HTR-8/SVneo (cell line): ENCODE data around the gene LTBP2.

ENCODE experiments used
- DNase-seq: peaks from one replicate; pipeline ENCODE4 v3.0.0; 2011; ENCODE audit warnings: low spot score, mixed read lengths; ENCODE audit not compliant: insufficient read length
- FAIRE-seq: peaks from 2 replicates; lab custom pipeline; 2011; peaks lifted over from hg19 to GRCh38; lab: Jason Lieb, UNC

LTBP2 gene

DNA sequence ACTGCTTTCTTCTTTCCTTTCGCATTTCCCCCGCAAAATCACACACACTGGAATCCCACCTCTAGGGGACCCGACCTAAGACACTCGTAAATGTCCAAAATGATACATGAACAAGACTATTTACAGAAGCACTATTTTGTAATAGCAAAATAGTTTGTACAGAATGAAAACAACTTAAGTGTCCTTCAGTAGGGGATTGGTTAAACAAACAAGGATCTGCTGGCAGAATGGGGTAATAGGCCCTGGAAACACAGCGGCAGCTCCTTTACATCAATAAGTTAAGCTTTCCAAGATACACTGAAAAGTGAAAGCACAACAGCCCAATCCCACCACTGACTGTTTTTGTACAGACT, 48.8 kb downstream of the LTBP2 start:
- peak; percentile 92 for FAIRE-seq

DNA sequence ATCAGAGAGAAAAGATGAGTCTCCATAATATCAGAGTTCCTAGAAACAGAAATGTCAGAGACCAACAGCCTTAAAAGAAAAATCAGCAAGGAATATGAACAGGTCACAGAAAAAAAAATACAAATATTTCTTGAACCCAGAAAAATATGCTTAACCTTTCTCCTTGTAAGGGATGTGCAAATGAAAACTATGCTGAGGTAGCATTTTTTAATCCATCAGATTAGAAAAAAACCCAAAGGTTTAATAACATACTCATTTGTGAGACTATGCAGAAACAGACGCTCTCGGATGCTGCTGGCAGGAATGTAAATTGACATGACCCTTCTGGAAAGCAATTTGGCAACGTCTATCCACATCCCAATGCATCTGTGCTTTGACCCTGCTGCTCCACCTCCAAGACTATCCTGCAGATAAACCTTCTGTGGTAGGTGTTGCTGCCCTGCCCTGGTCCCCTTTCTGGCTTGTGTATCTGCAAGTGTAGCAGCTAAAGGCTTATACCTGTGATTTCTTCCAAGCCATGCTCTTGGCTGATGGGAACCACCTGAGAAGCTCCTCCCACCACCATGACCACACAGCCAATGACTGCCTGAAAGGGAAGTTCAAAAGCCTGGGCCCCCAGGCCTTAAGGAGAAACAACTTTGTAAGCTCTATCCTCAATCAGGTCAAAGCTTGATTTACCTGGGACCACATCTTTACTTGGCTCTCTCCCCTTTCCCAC, 49.4 kb downstream of the LTBP2 start:
- DNase-seq (peak; percentile 53), FAIRE-seq (no peak)

More for the DNA sequence above, 48.8 kb downstream of the LTBP2 start:
- DNase-seq, result peak; percentile 56

DNA sequence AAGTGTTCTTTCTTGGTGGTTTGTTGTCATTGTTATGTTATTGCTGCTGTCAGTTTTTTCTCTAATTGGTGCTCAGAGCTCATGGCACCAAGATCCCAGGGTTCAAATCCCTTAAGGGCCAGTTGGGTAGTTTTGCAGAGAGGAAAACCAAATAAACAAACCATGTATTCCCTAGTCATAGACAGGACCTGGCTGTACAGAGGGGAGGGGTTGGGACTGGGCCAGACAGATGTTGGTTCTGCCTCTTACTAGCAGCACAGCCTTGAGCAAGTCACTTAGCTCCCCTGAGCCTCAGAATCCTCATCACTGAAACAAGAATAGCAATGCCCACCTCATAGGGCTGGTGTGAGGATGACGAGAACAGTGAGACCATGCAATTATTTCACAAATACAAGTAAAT, 53.4 kb downstream of the LTBP2 start:
- peak; percentile 51 for FAIRE-seq

DNA sequence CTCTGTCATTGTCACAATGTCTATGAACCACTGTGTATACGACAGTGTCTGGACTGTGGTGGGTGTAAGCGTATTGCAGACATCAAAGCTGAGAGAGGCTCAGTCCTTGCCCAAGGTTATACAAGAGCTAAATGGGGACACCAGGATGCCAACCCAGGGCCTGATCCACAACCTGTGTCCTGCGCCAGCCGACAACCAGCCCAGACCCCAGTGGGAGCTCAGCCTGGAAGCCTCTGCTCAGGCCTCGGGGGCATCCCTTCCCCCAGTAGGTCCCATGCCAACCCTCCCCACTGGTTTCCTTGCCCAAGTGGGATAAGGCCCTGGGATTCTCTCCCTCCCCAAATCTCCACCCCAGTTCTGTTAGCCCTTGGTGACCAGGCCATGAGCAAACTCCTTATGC, 54.3 kb downstream of the LTBP2 start:
- DNase-seq (no peak), FAIRE-seq (peak; percentile 91)

More for the DNA sequence above, 53.4 kb downstream of the LTBP2 start:
- no peak for DNase-seq

DNA sequence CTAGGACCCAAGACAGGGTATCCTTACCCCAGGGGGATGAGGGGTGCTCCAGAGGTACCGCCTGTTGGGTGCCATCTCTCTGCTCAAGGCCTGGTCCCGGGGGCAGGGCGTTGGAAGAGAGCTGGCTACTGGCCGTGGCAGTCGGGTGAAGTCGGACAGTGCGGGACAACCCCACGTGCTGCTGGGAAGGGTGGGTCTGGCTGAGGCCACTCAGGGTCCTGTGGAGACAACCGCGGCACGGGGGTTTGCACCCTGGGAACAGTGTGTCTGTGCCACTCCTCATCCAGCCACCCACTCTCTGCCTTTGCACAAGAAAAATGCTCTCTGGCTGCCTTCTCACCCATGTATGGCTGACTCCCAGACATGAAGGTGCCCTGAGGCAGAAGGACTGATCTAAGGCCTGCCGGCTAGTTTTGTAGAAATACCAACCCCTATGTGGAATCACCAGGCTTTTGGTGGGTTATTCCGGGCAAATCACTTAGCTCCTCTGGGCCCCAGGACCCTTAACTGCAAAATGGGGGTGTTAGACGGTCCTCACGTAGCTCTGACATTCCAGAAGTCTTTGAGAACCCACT, 56.5 kb downstream of the LTBP2 start:
- FAIRE-seq, result peak; percentile 69
- no peak for DNase-seq

DNA sequence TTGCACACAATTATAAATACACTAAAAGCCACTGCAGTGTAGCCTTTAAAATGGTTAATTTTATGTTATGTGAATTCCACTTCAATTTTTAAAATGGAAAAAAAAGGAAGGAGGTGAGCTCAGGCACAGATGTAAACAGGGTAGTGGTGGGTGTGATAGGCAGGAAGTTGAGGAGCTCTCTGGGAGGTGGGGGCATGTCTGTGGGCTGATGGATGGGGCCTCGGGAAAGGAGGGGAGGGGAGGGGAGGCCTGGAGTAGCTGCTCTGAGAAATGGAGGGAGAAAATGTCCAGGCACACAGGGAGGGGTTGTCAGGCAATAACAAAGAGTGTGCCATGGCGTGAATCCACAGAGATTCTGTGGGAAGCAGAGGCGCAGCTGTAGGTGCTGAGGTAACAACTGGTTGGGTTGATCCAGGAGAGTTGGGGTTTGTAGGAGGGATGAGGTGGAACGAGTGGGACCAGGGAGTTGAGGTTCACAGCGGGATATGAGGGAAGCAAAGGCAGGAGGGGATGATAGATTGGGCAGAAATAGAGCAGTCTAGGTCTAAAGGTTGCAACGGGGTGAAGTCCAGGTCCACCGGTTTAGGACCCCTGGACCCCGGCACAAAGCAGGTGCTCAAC, 57.2 kb downstream of the LTBP2 start:
- FAIRE-seq (peak; percentile 72), DNase-seq (no peak)

DNA sequence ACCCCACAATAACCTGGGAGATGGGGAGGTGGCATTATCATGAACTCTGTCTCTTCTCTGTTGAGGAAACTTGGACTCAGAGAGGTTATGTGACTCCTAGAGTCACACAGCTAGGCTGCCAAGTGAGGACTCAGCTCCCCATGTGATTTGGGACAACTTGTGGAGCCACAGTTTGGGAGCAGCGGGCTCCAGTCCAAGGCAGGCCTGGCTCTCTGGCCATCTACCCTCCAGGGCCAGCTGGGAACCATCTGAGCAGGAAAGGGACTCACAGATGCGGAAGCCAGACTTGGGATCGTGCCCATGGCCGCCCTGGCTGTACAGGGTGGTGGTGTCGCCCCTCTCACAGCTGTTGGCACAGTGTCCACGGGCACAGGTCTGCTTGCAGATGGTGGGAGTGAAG, 59.4 kb downstream of the LTBP2 start:
- FAIRE-seq (peak; percentile 89), DNase-seq (no peak)

DNA sequence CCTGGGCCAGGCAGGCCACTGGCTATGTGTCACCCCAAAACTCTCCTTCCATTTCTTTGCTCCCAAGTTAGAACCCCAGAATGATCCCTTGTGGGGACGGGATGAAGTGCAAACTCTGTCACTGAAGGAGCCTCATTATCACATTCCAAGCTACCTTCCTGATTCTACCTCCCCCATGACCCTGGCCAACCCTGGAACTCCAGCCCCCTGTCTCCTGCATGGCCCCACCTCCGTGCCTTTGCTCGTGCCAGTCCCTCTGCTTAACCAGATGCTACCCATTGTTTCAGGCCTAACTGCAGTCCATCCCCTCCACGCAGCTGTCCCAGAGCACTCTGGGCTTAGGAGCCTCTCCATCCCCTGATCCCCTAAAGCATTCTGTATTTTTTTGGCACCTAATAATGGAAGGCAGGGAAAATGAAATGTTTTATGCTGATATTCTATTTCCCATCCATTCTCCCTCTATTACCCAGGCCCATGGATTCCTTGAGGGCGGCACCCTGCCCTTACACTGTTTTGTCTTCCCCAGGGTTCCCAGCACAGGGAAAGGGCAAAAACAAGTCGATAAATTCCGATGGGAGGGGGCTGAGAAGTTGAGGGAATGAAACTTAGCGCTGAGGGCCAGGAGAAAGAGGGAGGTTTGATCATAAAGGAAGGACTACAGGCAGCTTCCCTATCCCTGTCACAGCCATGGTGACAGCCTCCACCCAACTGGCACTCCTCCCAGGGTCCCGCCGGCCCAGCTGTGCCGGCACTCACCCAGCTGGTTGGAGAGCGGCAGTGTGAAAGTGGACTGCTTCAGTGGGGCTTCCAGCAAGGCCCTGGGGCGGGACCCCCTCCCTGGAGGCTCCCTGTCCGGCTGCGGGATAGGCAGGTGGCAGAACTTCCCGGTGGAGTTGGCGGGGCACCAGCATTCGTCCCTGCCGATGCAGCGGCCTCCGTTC, 60.3 kb downstream of the LTBP2 start:
- FAIRE-seq (peak; percentile 75), DNase-seq (no peak)

DNA sequence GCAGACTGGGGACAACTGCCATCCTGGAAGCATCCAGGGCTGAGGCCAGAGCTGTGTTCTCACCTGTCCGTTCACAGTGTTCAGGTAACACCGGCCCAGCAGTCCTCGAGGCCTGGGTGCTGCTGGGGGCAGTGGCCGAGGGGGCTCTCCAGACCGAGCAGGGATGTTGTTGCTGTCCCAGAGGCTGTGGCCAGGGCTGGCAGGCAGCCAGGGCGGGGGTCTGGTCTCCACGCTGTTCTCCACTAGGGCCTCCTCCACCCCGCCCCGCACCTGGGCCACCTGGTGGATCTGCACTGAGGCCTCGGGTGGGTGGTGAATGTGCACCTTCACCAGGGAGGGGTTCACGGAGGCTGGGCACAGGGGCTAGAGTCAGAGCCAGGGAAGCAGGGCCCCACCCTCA, 61.0 kb downstream of the LTBP2 start:
- no peak for FAIRE-seq
- DNase-seq, result no peak

DNA sequence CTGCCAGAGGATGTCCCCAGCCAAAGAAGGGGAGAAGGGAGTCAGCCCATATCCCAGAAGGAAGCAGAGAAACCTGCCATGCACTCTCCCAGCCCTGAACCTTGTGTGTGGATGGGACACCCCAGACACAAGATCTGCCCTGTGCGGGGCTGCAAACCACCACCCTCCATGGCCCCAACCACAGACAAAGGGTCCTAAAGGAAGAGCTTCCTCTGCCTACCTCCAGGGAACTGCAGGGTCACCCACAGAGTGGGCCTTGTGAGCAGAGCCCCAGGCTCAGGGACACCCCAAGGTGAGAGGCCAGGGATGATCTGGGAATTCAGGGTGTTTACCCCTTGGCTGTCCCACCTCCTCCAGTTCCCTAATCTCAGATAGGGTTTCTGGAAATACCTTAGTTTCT, 62.0 kb downstream of the LTBP2 start:
- FAIRE-seq, result no peak

DNA sequence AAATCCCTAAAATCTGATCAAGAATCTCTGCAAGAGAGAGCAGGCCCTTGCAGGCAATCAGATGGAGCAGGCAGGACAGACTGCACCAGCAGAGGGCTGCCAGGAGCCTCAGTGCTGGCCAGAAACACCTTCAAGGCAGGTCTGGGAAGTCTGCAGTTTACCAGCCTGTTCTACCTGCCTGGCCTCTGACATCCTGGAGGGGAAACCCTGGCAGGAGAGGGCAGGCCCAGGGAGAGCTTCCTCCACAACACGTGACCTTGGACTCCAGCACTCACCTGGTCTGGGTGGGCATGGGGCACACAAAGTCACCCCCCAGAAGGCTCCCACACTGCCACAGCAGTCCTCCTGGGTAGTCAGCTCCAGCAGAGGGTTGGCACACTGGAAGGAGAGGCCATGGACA, 62.4 kb downstream of the LTBP2 start:
- FAIRE-seq, result peak; percentile 91
- DNase-seq, result no peak

More for the DNA sequence above, 62.0 kb downstream of the LTBP2 start:
- no peak for DNase-seq

DNA sequence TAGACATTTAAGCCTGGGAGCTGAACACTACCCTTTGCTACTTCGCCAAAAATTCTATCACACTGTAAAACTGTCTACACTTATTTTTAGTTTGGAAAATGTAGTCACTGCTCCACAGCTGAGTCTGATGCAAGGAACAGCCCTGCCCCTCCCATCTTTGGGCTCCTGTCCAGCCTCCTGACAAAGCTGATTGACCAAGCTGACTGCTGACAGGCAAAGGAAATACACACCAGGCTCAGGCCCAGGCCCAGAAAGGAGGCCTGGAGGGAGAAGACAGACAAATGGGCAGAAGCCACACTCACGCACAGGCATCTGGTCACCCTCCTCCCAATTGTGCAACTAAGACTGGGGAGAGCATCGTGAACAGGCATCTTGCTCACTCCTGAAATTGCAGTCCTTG, 63.2 kb downstream of the LTBP2 start:
- DNase-seq (no peak), FAIRE-seq (peak; percentile 76)

DNA sequence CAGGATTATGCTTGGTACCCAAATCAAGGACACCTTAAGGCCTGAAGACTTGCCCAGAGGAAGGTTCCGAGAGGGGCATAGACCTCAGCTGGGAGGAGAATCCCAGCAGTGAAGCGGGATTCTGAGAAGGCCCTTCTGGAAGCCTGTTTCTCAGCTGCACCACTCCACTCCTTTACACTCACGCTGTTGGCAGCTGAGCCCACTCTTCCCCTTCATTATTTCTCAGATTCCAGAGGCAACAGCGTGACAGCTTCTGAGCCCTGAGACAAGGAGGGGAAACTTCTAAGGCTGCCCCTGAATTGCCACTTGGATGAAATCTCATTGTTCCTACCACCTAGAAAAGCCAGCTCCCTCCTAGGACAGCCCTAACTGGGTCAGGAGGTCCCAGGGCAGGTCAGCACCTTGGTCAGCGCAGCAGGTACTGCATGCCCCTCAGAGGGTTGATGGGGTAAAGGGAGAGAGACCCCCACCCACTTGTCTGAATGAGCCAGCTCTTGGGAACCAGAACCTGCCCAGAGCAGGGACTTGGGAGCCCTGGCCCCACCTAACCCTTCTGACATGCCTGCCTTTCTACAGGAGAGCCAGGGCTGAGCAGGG, 64.6 kb downstream of the LTBP2 start:
- FAIRE-seq (no peak), DNase-seq (no peak)

DNA sequence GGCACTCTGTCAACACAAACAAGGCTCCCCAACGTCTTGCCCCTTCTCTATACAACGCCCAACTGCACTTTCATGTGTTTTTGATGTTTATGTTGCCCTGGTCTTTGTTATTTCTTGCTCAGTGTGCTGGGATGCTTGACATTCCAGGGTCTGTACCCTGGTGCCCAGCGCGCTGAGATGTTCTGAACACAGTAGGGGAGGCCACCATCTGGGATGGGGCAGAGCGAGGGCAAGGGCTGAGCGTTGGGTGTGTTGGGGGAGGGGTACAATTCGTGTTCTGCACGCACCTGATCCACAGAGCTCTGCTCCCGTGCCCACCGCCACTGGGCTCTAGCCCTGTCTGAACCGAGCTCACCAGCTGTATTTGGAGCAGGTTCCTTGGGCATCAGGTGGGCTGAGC, 65.6 kb downstream of the LTBP2 start:
- FAIRE-seq (peak; percentile 86), DNase-seq (no peak)

DNA sequence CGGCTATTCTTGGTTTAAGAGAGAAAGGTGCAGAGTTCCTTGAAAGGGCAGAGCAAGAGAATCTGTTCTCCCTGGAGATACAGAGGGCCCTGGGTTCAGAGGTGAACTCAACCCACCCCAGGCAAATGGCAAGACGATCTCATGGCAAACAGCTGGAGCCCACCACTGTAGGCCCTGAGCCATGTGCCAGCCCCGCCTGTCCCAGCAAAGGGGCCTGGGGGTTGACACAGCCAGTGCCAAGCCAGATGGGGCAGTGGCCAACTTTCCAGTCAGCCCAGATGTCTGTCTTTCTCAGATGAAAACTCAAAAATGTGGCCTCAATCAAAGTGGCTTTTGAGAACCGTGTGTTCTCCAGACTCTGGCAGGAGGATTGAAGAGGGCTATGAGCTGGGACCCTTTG, 66.7 kb downstream of the LTBP2 start:
- DNase-seq, result no peak
- FAIRE-seq, result peak; percentile 69

DNA sequence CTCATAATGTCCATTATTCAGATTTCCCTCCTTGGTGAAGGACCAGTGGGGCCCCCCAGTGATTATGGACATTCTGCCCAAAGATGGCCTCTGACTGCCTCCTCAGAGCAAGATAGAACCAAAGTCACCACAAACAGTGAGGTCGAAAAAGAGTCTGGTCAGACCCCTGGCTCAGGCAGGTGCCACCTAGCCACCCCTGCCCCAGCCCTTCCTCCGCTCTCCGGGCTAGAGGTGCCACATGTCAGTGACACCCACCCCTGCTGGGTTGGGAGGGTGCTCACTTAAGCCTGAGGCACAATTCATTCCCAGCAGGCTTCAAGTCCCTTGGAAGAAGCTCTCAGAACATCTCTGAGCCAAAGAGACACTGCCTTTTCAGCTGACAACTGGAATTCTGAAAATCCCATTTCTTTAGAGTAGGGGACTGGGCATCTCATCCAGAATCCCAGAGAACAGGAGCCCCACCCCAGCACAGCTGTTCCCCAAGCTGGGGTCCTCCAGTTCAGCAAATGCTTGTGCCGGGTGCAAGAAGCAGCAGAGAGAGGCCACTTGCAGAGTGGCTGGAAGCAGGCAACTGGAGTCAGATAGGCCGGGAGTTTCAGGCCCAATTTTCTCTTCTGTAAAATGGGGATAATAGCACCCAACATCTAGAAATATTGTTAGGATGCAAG, 68.1 kb downstream of the LTBP2 start:
- DNase-seq, result no peak

DNA sequence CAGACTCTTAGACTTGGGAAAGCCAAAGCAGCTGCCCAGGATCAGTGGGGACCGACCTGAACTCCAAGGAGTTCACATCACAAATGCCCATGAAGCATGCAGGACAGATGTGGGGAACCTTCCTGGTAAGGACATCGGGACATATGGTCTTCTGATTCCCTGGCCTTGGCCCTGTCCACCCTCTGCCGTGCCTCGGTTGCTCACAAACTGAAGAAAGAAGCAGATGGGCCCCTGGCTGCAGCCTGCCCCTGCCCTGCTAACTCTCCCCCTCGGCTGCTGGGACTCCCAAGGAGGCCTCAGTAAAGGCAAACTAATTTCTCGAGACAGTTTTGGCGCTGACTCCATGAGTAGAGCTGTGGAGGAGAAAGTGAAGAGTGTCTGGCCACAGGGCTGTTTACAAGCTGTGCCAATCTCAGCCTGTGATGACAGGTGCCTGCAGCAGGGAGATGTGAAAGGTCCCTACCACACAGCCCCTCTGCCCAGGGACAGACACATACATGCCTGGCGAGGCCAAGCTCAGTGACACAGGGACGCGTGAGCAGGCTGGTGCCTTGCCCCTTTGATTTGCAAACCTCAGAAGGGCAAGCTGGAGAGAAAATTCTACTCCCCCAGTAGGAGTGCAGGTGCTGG, 69.9 kb downstream of the LTBP2 start:
- DNase-seq (no peak), FAIRE-seq (peak; percentile 74)

More for the DNA sequence above, 68.1 kb downstream of the LTBP2 start:
- FAIRE-seq, result peak; percentile 13

DNA sequence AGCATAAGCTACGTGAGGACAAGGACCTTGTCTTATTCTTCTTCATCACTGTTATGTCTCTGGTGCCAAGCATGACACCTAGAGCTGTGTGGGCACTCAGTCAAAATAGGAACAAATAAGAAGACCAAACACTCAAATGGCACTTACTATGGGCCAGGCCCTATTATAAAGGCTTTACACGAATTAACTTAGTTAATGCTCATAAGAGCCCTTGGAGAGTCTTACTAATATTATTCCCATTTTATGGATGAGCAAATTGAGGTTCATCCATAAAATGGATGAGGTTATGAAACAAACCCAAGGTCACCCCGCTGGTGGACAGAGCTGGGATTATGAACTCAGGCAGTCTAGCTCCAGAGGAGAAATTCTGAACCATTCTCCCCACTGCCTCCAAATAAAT, 70.8 kb downstream of the LTBP2 start:
- DNase-seq, result no peak
- peak; percentile 86 for FAIRE-seq

DNA sequence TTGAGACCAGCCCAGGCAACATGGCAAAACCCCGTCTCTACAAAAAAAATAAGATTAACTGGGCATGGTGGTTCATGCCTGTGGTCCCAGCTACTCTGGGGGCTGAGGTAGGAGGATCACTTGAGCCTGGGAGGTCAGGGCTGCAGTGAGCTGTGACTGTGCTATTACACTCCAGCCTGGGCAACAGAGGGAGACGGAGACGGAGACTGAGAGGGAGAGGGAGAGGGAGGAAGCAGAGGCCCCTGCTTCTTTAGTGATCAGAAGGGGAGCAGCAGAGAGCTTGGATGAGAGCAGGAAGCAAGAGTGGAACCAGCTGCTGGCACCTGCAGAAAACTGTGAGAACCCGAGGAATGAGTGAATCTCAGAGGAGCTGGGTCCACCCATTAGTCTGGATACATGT, 72.5 kb downstream of the LTBP2 start:
- peak; percentile 68 for FAIRE-seq
- DNase-seq, result no peak
